Skeletal muscle satellite cell (primary cell): ENCODE data around the gene PPP2R5C. TPM values are rescaled to one million over a fixed set of nuclear protein-coding genes. Genes with fewer than 3 reads are reported as not detected.
A peak's percentile ranks its signal among the peaks of the same experiment; 100 is the strongest.
"Not testable (repeated sequence)": the region's sequence is repeated elsewhere in the genome, so short reads cannot be mapped to it uniquely, and the experiment has no call there.

Source experiments
- H3K27me3 ChIP-seq: 2 replicates; pipeline ENCODE4 v1.7.0; 2013; ENCODE audit warnings: low read length; ENCODE audit not compliant: control insufficient read depth, insufficient read depth
- H3K36me3 ChIP-seq: 2 replicates; pipeline ENCODE4 v1.7.0; 2013; ENCODE audit warnings: mild to moderate bottlenecking, control low read depth, low read length; ENCODE audit not compliant: insufficient read depth
- H3K4me1 ChIP-seq: 2 replicates; pipeline ENCODE4 v1.7.0; 2013; ENCODE audit warnings: low read length; ENCODE audit not compliant: control insufficient read depth, insufficient read depth
- H3K4me2 ChIP-seq: 2 replicates; pipeline ENCODE4 v1.7.0; 2013; ENCODE audit warnings: mild to moderate bottlenecking, low read length
- H3K4me3 ChIP-seq: 2 replicates; pipeline ENCODE4 v1.7.0; 2013; ENCODE audit warnings: low read length
- H3K9ac ChIP-seq: 2 replicates; pipeline ENCODE4 v1.7.0; 2013; ENCODE audit warnings: mild to moderate bottlenecking, low read depth, low read length, moderate library complexity
- H3K9me3 ChIP-seq: replicated peaks from 2 replicates; pipeline ENCODE4 v1.7.0; 2013; ENCODE audit warnings: mild to moderate bottlenecking, control low read depth, low read length
- total RNA-seq: library from RNA; depleted of rRNA; stranded (reverse); fragments of >200 nt; gene quantifications from 2 replicates; pipeline ENCODE4 v1.2.3, GENCODE V29; 2012; rRNA removed

Gene PPP2R5C
- total RNA-seq, result 77.8 and 85.4 TPM in 2 replicates

GRCh38 chr14:101761032-101761880 is at the start of gene PPP2R5C:
TSS of gene PPP2R5C (plus strand) at chr14:101761709. CDS start at chr14:101761894, 185 bp downstream.
- H3K9me3 ChIP-seq, result no peaks in the 10 kb centered on the region
- H3K9ac ChIP-seq, result peak within 1 kb of the TSS; percentile 78
- H3K36me3 ChIP-seq, result no peaks in the 10 kb centered on the region
- peak within 1 kb of the TSS; percentile 87 for H3K4me3 ChIP-seq
- H3K27me3 ChIP-seq, result peaks cover 29% of the 10 kb centered on the region
- H3K4me1 ChIP-seq, result peaks cover 5% of the 10 kb centered on the region
- peak within 1 kb of the TSS; percentile 99 for H3K4me2 ChIP-seq

- H3K4me2 ChIP-seq, H3K4me1 ChIP-seq, H3K9ac ChIP-seq, H3K9me3 ChIP-seq, H3K4me3 ChIP-seq, H3K36me3 ChIP-seq, H3K27me3 ChIP-seq: not testable (repeated sequence)
Observed at GRCh38 chr14:101711857-101712233, 49.7 kb upstream of the PPP2R5C start.

DNA sequence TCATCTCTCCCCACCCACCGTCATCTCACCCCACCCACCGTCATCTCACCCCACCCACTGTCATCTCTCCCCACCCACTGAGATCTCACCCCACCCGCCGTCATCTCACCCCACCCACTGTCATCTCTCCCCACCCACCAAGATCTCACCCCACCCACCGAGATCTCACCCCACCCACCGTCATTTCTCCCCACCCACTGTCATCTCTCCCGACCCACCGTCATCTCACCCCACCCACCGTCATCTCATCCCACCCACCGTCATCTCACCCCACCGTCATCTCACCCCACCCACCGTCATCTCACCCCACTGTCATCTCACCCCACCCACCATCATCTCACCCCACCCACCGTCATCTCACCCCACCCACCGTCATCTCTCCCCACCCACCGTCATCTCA is 49.2 kb upstream of the PPP2R5C start:
- H3K4me3 ChIP-seq, H3K4me2 ChIP-seq, H3K9ac ChIP-seq, H3K9me3 ChIP-seq, H3K27me3 ChIP-seq, H3K36me3 ChIP-seq, H3K4me1 ChIP-seq: not testable (repeated sequence)

DNA sequence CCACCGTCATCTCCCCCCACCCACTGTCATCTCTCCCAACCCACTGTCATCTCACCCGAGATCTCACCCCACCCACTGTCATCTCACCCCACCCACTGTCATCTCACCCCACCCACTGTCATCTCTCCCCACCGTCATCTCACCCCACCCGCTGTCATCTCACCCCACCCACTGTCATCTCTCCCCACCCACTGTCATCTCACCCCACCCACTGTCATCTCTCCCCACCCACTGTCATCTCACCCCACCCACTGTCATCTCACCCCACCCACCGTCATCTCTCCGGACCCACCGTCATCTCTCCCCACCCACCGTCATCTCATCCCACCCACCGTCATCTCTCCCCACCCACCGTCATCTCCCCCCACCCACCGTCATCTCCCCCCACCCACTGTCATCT is 48.4 kb upstream of the PPP2R5C start:
- not testable (repeated sequence) for H3K9me3 ChIP-seq, H3K9ac ChIP-seq, H3K4me3 ChIP-seq, H3K4me2 ChIP-seq, H3K36me3 ChIP-seq, H3K4me1 ChIP-seq, H3K27me3 ChIP-seq

GRCh38 chr14:101713621-101714349 is 47.7 kb upstream of the PPP2R5C start:
- Histone ChIP-seq H3K9me3 (no peaks in the 10 kb centered on the region), H3K36me3 (no peaks in the 10 kb centered on the region), H3K4me1 (no peaks in the 10 kb centered on the region), H3K4me2 (no peak overlapping the region), H3K4me3 (no peak overlapping the region), H3K27me3 (no peaks in the 10 kb centered on the region), H3K9ac (no peak overlapping the region)

- no peak overlapping the region for H3K4me2 ChIP-seq
- peaks cover 3% of the 10 kb centered on the region for H3K27me3 ChIP-seq
- H3K36me3 ChIP-seq, result no peaks in the 10 kb centered on the region
- no peaks in the 10 kb centered on the region for H3K9me3 ChIP-seq
- no peak overlapping the region for H3K9ac ChIP-seq
- no peaks in the 10 kb centered on the region for H3K4me1 ChIP-seq
- H3K4me3 ChIP-seq, result no peak overlapping the region
Observed at GRCh38 chr14:101714394-101714793, 47.1 kb upstream of the PPP2R5C start.

DNA sequence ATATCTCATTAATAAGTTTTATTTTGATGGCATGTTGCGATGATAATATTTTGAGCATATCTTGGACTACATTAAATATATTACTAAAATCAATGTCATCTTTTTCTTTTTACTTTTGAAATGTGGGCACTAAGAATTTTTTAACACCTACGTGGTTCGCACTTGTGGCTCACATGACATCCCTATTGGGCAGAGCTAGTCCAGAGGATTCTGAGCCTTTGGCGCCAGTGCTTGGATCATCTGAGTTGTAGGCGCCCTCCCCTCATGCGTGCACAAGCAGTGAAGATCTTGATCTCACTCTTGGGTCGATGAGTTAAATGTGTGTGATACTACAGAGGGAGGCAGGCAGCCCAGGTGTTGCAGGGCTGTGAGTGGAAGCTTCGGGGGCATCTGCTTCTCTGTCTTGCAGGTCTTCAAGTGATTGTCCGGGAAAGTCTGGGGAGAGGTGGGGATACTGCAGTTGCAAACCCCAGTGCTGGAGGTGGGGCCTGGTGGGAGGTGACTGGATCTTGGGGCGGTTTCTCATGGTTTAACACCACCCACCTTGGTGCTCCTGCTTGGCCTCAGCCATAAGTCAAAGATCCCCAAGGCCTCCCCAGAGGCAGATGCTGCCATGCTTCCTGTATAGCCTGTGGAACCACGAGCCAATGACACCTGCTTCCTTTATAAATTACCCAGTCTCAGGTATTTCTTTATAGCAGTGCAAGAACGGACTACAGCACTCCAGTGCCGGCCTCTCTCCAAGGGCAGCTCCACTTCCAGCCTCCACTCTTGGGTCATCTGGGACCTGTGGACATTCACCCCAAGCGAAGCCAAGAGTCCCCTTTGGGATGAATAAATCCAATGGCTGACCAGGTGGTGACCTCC is 46.1 kb upstream of the PPP2R5C start:
- Histone ChIP-seq H3K4me1 (no peaks in the 10 kb centered on the region), H3K36me3 (no peaks in the 10 kb centered on the region), H3K27me3 (peaks cover 10% of the 10 kb centered on the region), H3K9ac (no peak overlapping the region), H3K4me3 (no peak overlapping the region), H3K9me3 (no peaks in the 10 kb centered on the region), H3K4me2 (no peak overlapping the region)

GRCh38 chr14:101716077-101716950 is 45.2 kb upstream of the PPP2R5C start:
- Histone ChIP-seq H3K9me3 (no peaks in the 10 kb centered on the region), H3K9ac (no peak overlapping the region), H3K4me3 (no peak overlapping the region), H3K27me3 (peaks cover 10% of the 10 kb centered on the region), H3K4me1 (no peaks in the 10 kb centered on the region), H3K36me3 (no peaks in the 10 kb centered on the region), H3K4me2 (no peak overlapping the region)

- no peak overlapping the region for H3K4me3 ChIP-seq
- no peak overlapping the region for H3K4me2 ChIP-seq
- peaks cover 3% of the 10 kb centered on the region for H3K4me1 ChIP-seq
- no peaks in the 10 kb centered on the region for H3K9me3 ChIP-seq
- peaks cover 10% of the 10 kb centered on the region for H3K27me3 ChIP-seq
- no peaks in the 10 kb centered on the region for H3K36me3 ChIP-seq
- no peak overlapping the region for H3K9ac ChIP-seq
Observed at GRCh38 chr14:101716956-101717662, 44.4 kb upstream of the PPP2R5C start.

DNA sequence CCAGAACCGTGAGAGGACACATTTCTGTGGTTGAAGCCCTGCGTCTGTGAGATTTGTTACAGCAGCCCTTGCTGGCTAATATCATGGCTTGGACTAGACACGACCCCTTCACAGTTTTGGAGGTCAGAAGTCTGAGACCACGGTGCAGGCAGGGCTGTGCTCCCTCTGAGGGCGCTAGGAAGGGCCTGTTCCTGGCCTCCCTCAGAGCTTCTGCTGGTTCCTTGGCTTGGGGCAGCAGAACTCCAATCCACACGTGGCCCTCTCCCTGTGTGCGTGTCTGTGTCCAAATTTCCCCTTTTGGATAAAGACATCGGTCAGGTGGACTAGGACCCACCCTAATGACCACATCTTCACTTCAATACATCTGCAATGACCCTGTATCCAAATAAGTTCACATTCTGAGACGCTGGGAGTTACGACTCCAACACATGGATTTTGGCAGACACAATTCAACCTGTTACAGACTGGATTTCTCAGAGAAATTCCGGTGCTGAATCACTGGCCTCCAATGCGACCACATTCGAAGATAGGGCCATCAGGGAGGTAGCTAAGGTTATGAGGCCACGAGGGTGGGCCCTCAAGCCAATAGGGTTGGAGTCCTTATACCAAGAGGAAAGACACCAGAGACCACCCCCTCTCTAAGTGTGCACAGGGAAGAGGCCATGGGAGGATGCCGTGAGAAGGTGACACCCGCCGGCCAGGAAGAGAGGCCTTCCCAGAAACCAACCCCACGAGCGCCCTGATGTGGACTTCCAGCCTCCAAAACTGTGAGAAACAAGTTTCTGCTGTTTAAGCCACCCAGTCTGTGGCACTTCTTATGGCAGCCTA is 43.6 kb upstream of the PPP2R5C start:
- Histone ChIP-seq H3K36me3 (no peaks in the 10 kb centered on the region), H3K27me3 (peaks cover 10% of the 10 kb centered on the region), H3K4me1 (peaks cover 3% of the 10 kb centered on the region), H3K4me2 (no peak overlapping the region), H3K9ac (no peak overlapping the region), H3K4me3 (no peak overlapping the region), H3K9me3 (no peaks in the 10 kb centered on the region)
